B cell (primary cell): ENCODE data around the gene SLC25A38. TPM values are rescaled to one million over a fixed set of nuclear protein-coding genes. Genes with fewer than 3 reads are reported as not detected.

Experiments
- ATAC-seq: fragments of 200-7000 bp; cut with Tn5 transposase; one replicate; pipeline ENCODE4 v1.10.0; 2021; ENCODE audit warnings: low read depth, mild to moderate bottlenecking, moderate number of reproducible peaks, moderate library complexity
- CTCF ChIA-PET: fragments of 350-600 bp; sonication (Branson Sonifier 250); formaldehyde crosslinking; loops from one replicate; lab custom pipeline; 2021; ENCODE audit warnings: antibody characterized with exemption, inconsistent platforms; lab: Charles Lee
- POLR2A ChIA-PET: fragments of 350-600 bp; sonication (Branson Sonifier 250); formaldehyde crosslinking; loops from one replicate; lab custom pipeline; 2021; ENCODE audit warnings: antibody characterized with exemption; lab: Charles Lee
- DNase-seq: peaks from one replicate; pipeline ENCODE4 v3.0.0; 2013
- H2AFZ ChIP-seq: 2 replicates; pipeline ENCODE4 v1.6.1; 2012; ENCODE audit warnings: mild to moderate bottlenecking, low read depth, low read length; ENCODE audit not compliant: insufficient read depth, poor library complexity, severe bottlenecking
- H3K27ac ChIP-seq, 2 donors: 1 replicate in 1 of 2; 2 replicates in 1 of 2; pipeline ENCODE4 v1.5.1; 2012 to 2013; ENCODE audit warnings: low read length in 2 of 2, mild to moderate bottlenecking in 2 of 2, moderate library complexity in 1 of 2
- H3K27me3 ChIP-seq, 4 experiments: fragments of 200-600 bp in 1 of 4; sonication (generic) in 1 of 4; replicated peaks in 1 of 4; 1 replicate in 2 of 4; 2 replicates in 2 of 4; pipeline versions ENCODE4 v1.6.1 to v1.7.0; 2013 to 2016; ENCODE audit warnings: low read length in 3 of 4, mild to moderate bottlenecking in 2 of 4, mixed read lengths in 1 of 4, moderate library complexity in 1 of 4; ENCODE audit not compliant: insufficient read depth in 4 of 4, control insufficient read depth in 3 of 4; ENCODE audit errors: control extremely low read depth in 1 of 4
- H3K36me3 ChIP-seq, 2 experiments: replicated peaks in 1 of 2; 1 replicate in 1 of 2; 2 replicates in 1 of 2; pipeline versions ENCODE4 v1.6.1 to v1.7.1; 2013; ENCODE audit warnings: low read length in 1 of 2; ENCODE audit not compliant: insufficient read depth in 2 of 2, control insufficient read depth in 1 of 2; ENCODE audit errors: control extremely low read depth in 1 of 2, extremely low read depth in 1 of 2
- H3K4me1 ChIP-seq, 2 donors: fragments of 200-600 bp in 1 of 2; sonication (generic) in 1 of 2; 1 replicate in 1 of 2; 2 replicates in 1 of 2; pipeline versions ENCODE4 v1.5.1 to v1.6.1; 2013 to 2017; ENCODE audit warnings: low read length in 2 of 2; ENCODE audit not compliant: control insufficient read depth in 2 of 2, insufficient read depth in 2 of 2
- H3K4me2 ChIP-seq: replicated peaks from 2 replicates; pipeline ENCODE3; 2012; ENCODE audit warnings: mild to moderate bottlenecking, low read depth, low read length; ENCODE audit not compliant: poor library complexity, severe bottlenecking
- H3K4me3 ChIP-seq, 5 experiments: fragments of 200-600 bp in 1 of 5; sonication (generic) in 1 of 5; 1 replicate in 3 of 5; 2 replicates in 2 of 5; pipeline versions ENCODE4 v1.5.1 to v1.7.0; 2011 to 2016; ENCODE audit warnings: low read length in 4 of 5, mild to moderate bottlenecking in 4 of 5, low read depth in 2 of 5, control low read depth in 1 of 5, moderate library complexity in 1 of 5; ENCODE audit not compliant: insufficient read depth in 1 of 5; ENCODE audit errors: control extremely low read depth in 1 of 5, extremely low read depth in 1 of 5
- H3K79me2 ChIP-seq: fragments of 200-600 bp; sonication (generic); one replicate; pipeline ENCODE4 v1.6.0; 2016; ENCODE audit warnings: low read length; ENCODE audit not compliant: control insufficient read depth, insufficient read depth
- H3K9ac ChIP-seq: fragments of 200-600 bp; sonication (generic); 2 replicates; pipeline ENCODE4 v1.6.1; 2017; ENCODE audit warnings: mild to moderate bottlenecking, low read length, moderate library complexity
- H3K9me3 ChIP-seq, 3 donors: one replicate each; pipeline versions ENCODE4 v1.6.1 to v1.7.1; 2013; ENCODE audit warnings: low read length in 2 of 3; ENCODE audit not compliant: control insufficient read depth in 2 of 3, insufficient read depth in 1 of 3; ENCODE audit errors: control extremely low read depth in 1 of 3
- H4K20me1 ChIP-seq: 2 replicates; pipeline ENCODE4 v1.6.0; 2012; ENCODE audit warnings: mild to moderate bottlenecking, low read length; ENCODE audit not compliant: insufficient read depth, control insufficient read depth, poor library complexity, severe bottlenecking
- H3K27ac Mint-ChIP-seq: one replicate; pipeline ENCODE4 v1.8.0; 2021; ENCODE audit warnings: mixed read lengths
- H3K27me3 Mint-ChIP-seq: one replicate; pipeline ENCODE4 v1.8.0; 2021; ENCODE audit warnings: mixed read lengths
- H3K4me1 Mint-ChIP-seq: one replicate; pipeline ENCODE4 v1.8.0; 2021; ENCODE audit warnings: mixed read lengths
- H3K4me3 Mint-ChIP-seq: one replicate; pipeline ENCODE4 v1.8.0; 2021; ENCODE audit warnings: mixed read lengths
- H3K9me3 Mint-ChIP-seq: one replicate; pipeline ENCODE4 v1.8.0; 2022; ENCODE audit warnings: mixed read lengths; ENCODE audit not compliant: insufficient read depth
- CTCF ChIP-seq: fragments of 200-600 bp; IDR thresholded peaks from one replicate; pipeline ENCODE4 v1.8.0; 2022; ENCODE audit warnings: antibody characterized with exemption, mild to moderate bottlenecking
- EZH2 ChIP-seq: IDR thresholded peaks from 2 replicates; pipeline ENCODE4 v1.6.1; 2012; ENCODE audit warnings: borderline replicate concordance, low read depth, mild to moderate bottlenecking, moderate library complexity, low read length; ENCODE audit not compliant: insufficient read depth, poor library complexity, severe bottlenecking
- WGBS: methylation state at CpG from one replicate; pipeline ENCODE4 v1.1.5; 2013; ENCODE audit warnings: missing lambda C conversion rate; ENCODE audit not compliant: insufficient coverage; 5-methylcytosine and 5-hydroxymethylcytosine counted together
- intact Hi-C: fragments of 100-400 bp; cut with micrococcal nuclease; formaldehyde crosslinking; loops from one replicate; pipeline ENCODE4 v1.10.0; 2022
- polyA plus RNA-seq: library from polyadenylated mRNA; depleted of rRNA; stranded (reverse); fragments of >200 nt; gene quantifications from 2 replicates; pipeline ENCODE4 v1.2.3, GENCODE V29; 2012
- total RNA-seq, 2 donors: library from RNA; stranded (reverse); fragments of 120-200 nt in 1 of 2; gene quantifications; 1 replicate in 1 of 2; 2 replicates in 1 of 2; pipeline versions ENCODE4 v1.2.3 to v1.2.4, GENCODE V29; 2013 to 2022

SLC25A38 gene
- total and polyA plus RNA-seq, 2 donors (not counting 1 experiment from before 2014, with no cell fraction given): 45.5 to 53.0 TPM

- Histone ChIP-seq H3K4me3 (no peak overlapping the region), H3K79me2 (no peaks in the 10 kb centered on the region), H3K36me3 (no peaks in the 10 kb centered on the region), H3K27ac (no peak overlapping the region), H3K9ac (no peak overlapping the region), H2AFZ (no peak overlapping the region), H3K4me2 (no peak overlapping the region), H3K27me3 (no peaks in the 10 kb centered on the region), H3K9me3 (no peaks in the 10 kb centered on the region), H4K20me1 (no peaks in the 10 kb centered on the region), H3K4me1 (no peaks in the 10 kb centered on the region)
- no peak for TF ChIP-seq CTCF
- TF ChIP-seq EZH2: no peak
- H3K27ac Mint-ChIP-seq: no peak overlapping the region
- H3K27me3 Mint-ChIP-seq: no peaks in the 10 kb centered on the region
- no peaks in the 10 kb centered on the region for H3K4me1 Mint-ChIP-seq
- CTCF ChIA-PET: no interaction called here
- POLR2A ChIA-PET: no interaction called here
- H3K9me3 Mint-ChIP-seq: no peaks in the 10 kb centered on the region
- intact Hi-C loops: no loop called here
- DNase-seq (no peak), ATAC-seq (no peak)
- no peak overlapping the region for H3K4me3 Mint-ChIP-seq
Observed at GRCh38 chr3:39344746-39345344, 38.3 kb upstream of the SLC25A38 start.

GRCh38 chr3:39346785-39347585 lies 36.2 kb upstream of the SLC25A38 start:
- Histone ChIP-seq H3K4me1 (no peaks in the 10 kb centered on the region), H3K9me3 (no peaks in the 10 kb centered on the region), H3K27me3 (no peaks in the 10 kb centered on the region), H3K36me3 (no peaks in the 10 kb centered on the region), H3K9ac (no peak overlapping the region), H4K20me1 (no peaks in the 10 kb centered on the region), H2AFZ (no peak overlapping the region), H3K79me2 (no peaks in the 10 kb centered on the region), H3K4me3 (no peak overlapping the region), H3K27ac (no peak overlapping the region), H3K4me2 (no peak overlapping the region)
- Mint-ChIP-seq H3K27ac (no peak overlapping the region), H3K27me3 (no peaks in the 10 kb centered on the region), H3K9me3 (no peaks in the 10 kb centered on the region), H3K4me3 (no peak overlapping the region), H3K4me1 (no peaks in the 10 kb centered on the region)
- DNase-seq (no peak), ATAC-seq (no peak)
- intact Hi-C loops: no loop called here
- 80% methylated on average over 1 of the region's 2 CpGs for WGBS
- CTCF ChIA-PET: no interaction called here
- POLR2A ChIA-PET: no interaction called here
- TF ChIP-seq CTCF (no peak), EZH2 (no peak)
